Measurements from ENCODE around the gene CCDC167.

CCDC167 gene

GRCh38 chr6:37483252-37483901 lies 16.3 kb downstream of the CCDC167 start:
- TF ChIP-seq POLR2AphosphoS5 (IDR thresholded peaks at IDR 0.05; ENCODE audit: low read depth) (no peak), GABPA (IDR thresholded peaks at IDR 0.05; ENCODE audit: low read depth) (no peak), CTCF (IDR thresholded peaks at IDR 0.05; ENCODE audit: insufficient read depth, low read length) (no peak), REST (IDR thresholded peaks at IDR 0.05; ENCODE audit: insufficient replicate concordance, low read depth) (no peak), SPI1 (IDR thresholded peaks at IDR 0.05; ENCODE audit: borderline replicate concordance, low read depth) (no peak)
- DNase-seq (ENCODE audit: low read depth in 1 of 2, low spot score in 1 of 2), result no peak
- Histone ChIP-seq H3K27me3 (ENCODE audit: insufficient read depth, poor library complexity, severe bottlenecking) (no peaks in the 10 kb centered on the region), H3K4me3 (replicated peaks; ENCODE audit: insufficient read depth, low read length) (no peak overlapping the region), H3K27ac (replicated peaks) (no peak overlapping the region)

GRCh38 chr6:37482606-37483251 lies 17.0 kb downstream of the CCDC167 start:
- Histone ChIP-seq H3K27me3 (ENCODE audit: insufficient read depth, poor library complexity, severe bottlenecking) (no peaks in the 10 kb centered on the region), H3K27ac (replicated peaks) (no peak overlapping the region), H3K4me3 (replicated peaks; ENCODE audit: insufficient read depth, low read length) (no peak overlapping the region)
- no peak for DNase-seq (ENCODE audit: low read depth in 1 of 2, low spot score in 1 of 2)
- TF ChIP-seq GABPA (IDR thresholded peaks at IDR 0.05; ENCODE audit: low read depth), result no peak
- no peak for TF ChIP-seq REST (IDR thresholded peaks at IDR 0.05; ENCODE audit: insufficient replicate concordance, low read depth)
- TF ChIP-seq CTCF (IDR thresholded peaks at IDR 0.05; ENCODE audit: insufficient read depth, low read length), result no peak
- TF ChIP-seq SPI1 (IDR thresholded peaks at IDR 0.05; ENCODE audit: borderline replicate concordance, low read depth), result no peak
- TF ChIP-seq POLR2AphosphoS5 (IDR thresholded peaks at IDR 0.05; ENCODE audit: low read depth), result no peak

- no peak for DNase-seq (ENCODE audit: low read depth in 1 of 2, low spot score in 1 of 2)
- H3K27me3 ChIP-seq (ENCODE audit: insufficient read depth, poor library complexity, severe bottlenecking), result no peaks in the 10 kb centered on the region
- TF ChIP-seq POLR2AphosphoS5 (IDR thresholded peaks at IDR 0.05; ENCODE audit: low read depth) (no peak), CTCF (IDR thresholded peaks at IDR 0.05; ENCODE audit: insufficient read depth, low read length) (no peak), SPI1 (IDR thresholded peaks at IDR 0.05; ENCODE audit: borderline replicate concordance, low read depth) (no peak), REST (IDR thresholded peaks at IDR 0.05; ENCODE audit: insufficient replicate concordance, low read depth) (no peak), GABPA (IDR thresholded peaks at IDR 0.05; ENCODE audit: low read depth) (no peak)
- H3K27ac ChIP-seq (replicated peaks), result no peak overlapping the region
- no peak overlapping the region for H3K4me3 ChIP-seq (replicated peaks; ENCODE audit: insufficient read depth, low read length)
Measured at GRCh38 chr6:37481711-37482605, 17.7 kb downstream of the CCDC167 start.

Measured in HL-60 (cell line).